H1 (cell line): ENCODE measurements around the gene FAM98C.

Source experiments
- CEBPB ChIP-seq: IDR thresholded peaks from 2 replicates; pipeline ENCODE4 v1.6.1; 2012; ENCODE audit warnings: low read depth, low read length
- EZH2 ChIP-seq: fragments of 200-600 bp; sonication (generic); IDR thresholded peaks from 2 replicates; pipeline ENCODE4 v1.7.1; 2012; ENCODE audit warnings: low read depth, mild to moderate bottlenecking, moderate library complexity, low read length, inconsistent platforms; ENCODE audit not compliant: severe bottlenecking
- GABPA ChIP-seq: IDR thresholded peaks from 2 replicates; pipeline ENCODE4 v1.6.1; 2011; ENCODE audit warnings: mild to moderate bottlenecking, low read length, moderate library complexity, borderline replicate concordance; ENCODE audit not compliant: insufficient read depth
- JUND ChIP-seq: IDR thresholded peaks from 2 replicates; pipeline ENCODE4 v1.6.1; 2011; ENCODE audit warnings: mild to moderate bottlenecking, improper control_type of control experiment, low read length
- POLR2AphosphoS5 ChIP-seq: IDR thresholded peaks from 2 replicates; pipeline ENCODE4 v1.6.1; 2011; ENCODE audit warnings: low read depth, low read length
- TCF12 ChIP-seq: IDR thresholded peaks from 2 replicates; pipeline ENCODE4 v1.6.1; 2011; ENCODE audit warnings: low read depth, mild to moderate bottlenecking, low read length

DNA sequence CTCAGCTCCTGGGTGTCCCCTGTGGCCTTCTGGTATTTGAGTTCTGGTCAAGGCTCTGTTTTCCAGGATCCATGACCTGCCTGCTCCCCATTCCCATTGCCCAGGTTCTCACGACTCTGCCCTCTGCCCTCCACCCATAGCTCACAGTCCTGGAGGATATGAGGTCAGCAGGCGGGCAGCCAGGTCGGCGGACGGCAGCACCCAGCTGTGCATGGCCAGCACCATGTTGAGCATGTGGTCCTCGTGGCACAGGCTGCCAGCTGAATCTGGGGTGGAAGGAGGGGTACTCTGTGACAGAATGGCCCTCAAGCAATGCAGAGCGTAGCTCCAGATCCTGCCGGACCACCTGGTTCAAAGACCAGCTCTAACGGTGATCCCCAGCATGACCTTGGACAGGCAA, 18.0 kb downstream of the FAM98C start:
- no peak for TF ChIP-seq GABPA
- TF ChIP-seq EZH2, result no peak
- no peak for TF ChIP-seq JUND
- TF ChIP-seq TCF12, result no peak
- TF ChIP-seq POLR2AphosphoS5, result no peak
- TF ChIP-seq CEBPB, result no peak
